WI38 (cell line): Measurements from ENCODE around the gene MYO1E.

Source experiments
- H3K4me3 ChIP-seq: 2 replicates; pipeline ENCODE4 v1.5.1; 2011; ENCODE audit warnings: low read depth, mild to moderate bottlenecking, control low read depth, low read length
- CTCF ChIP-seq: IDR thresholded peaks from 2 replicates; pipeline ENCODE4 v1.5.1; 2012; ENCODE audit warnings: low read depth, mild to moderate bottlenecking, control low read depth, low read length

MYO1E gene

GRCh38 chr15:59273234-59273633 lies 99.4 kb downstream of the MYO1E start:
- no peak for TF ChIP-seq CTCF
- H3K4me3 ChIP-seq, result no peak overlapping the region

- no peak overlapping the region for H3K4me3 ChIP-seq
- TF ChIP-seq CTCF, result no peak
Observed at GRCh38 chr15:59271595-59272201, 101.0 kb downstream of the MYO1E start.

GRCh38 chr15:59268852-59269407 lies 103.7 kb downstream of the MYO1E start:
- TF ChIP-seq CTCF, result no peak
- H3K4me3 ChIP-seq, result no peak overlapping the region

GRCh38 chr15:59268168-59268851 lies 104.4 kb downstream of the MYO1E start:
- no peak overlapping the region for H3K4me3 ChIP-seq
- TF ChIP-seq CTCF, result no peak

- no peak for TF ChIP-seq CTCF
- no peak overlapping the region for H3K4me3 ChIP-seq
Observed at GRCh38 chr15:59266028-59266427, 106.6 kb downstream of the MYO1E start.

- no peak overlapping the region for H3K4me3 ChIP-seq
- no peak for TF ChIP-seq CTCF
Observed at GRCh38 chr15:59262316-59262715, 110.4 kb downstream of the MYO1E start.

GRCh38 chr15:59260090-59260489 lies 112.6 kb downstream of the MYO1E start:
- H3K4me3 ChIP-seq, result no peak overlapping the region
- TF ChIP-seq CTCF, result no peak
